H9 (cell line): ENCODE data around the gene ZNRF3. TPM values are rescaled to one million over a fixed set of nuclear protein-coding genes. Genes with fewer than 3 reads are reported as not detected.

Experiments
- DNase-seq: peaks from one replicate; pipeline ENCODE4 v3.0.0-alpha.2; 2017
- H2AFZ ChIP-seq: one replicate; pipeline ENCODE4 v1.6.1; 2013; ENCODE audit warnings: mild to moderate bottlenecking, low read length, control low read depth, moderate library complexity
- H2AK5ac ChIP-seq: 2 replicates; pipeline ENCODE4 v1.6.1; 2013; ENCODE audit warnings: low read length, control low read depth, mixed read lengths; ENCODE audit not compliant: insufficient read length
- H2BK120ac ChIP-seq: one replicate; pipeline ENCODE4 v1.6.1; 2013; ENCODE audit warnings: low read depth, mild to moderate bottlenecking, low read length, control low read depth, inconsistent platforms; ENCODE audit not compliant: poor library complexity, severe bottlenecking
- H2BK12ac ChIP-seq: 2 replicates; pipeline ENCODE4 v1.6.1; 2013; ENCODE audit warnings: low read length, control low read depth, mixed read lengths, low read depth; ENCODE audit not compliant: insufficient read length
- H2BK15ac ChIP-seq: 2 replicates; pipeline ENCODE4 v1.6.1; 2013; ENCODE audit warnings: low read depth, low read length, control low read depth
- H2BK20ac ChIP-seq: one replicate; pipeline ENCODE4 v1.6.1; 2013; ENCODE audit warnings: low read depth, mild to moderate bottlenecking, low read length, control low read depth, inconsistent platforms; ENCODE audit not compliant: poor library complexity, severe bottlenecking
- H2BK5ac ChIP-seq: 2 replicates; pipeline ENCODE4 v1.6.1; 2013; ENCODE audit warnings: low read length, control low read depth, mixed read lengths; ENCODE audit not compliant: insufficient read length
- H3K14ac ChIP-seq: 2 replicates; pipeline ENCODE4 v1.6.1; 2013; ENCODE audit warnings: low read length, control low read depth; ENCODE audit not compliant: insufficient read depth
- H3K18ac ChIP-seq: 2 replicates; pipeline ENCODE4 v1.6.1; 2013; ENCODE audit warnings: low read depth, mild to moderate bottlenecking, mixed read lengths, low read length, control low read depth; ENCODE audit not compliant: insufficient read length
- H3K23ac ChIP-seq: 2 replicates; pipeline ENCODE4 v1.6.1; 2013; ENCODE audit warnings: low read length, control low read depth, mixed read lengths, low read depth; ENCODE audit not compliant: insufficient read length
- H3K23me2 ChIP-seq: 2 replicates; pipeline ENCODE4 v1.6.1; 2013; ENCODE audit warnings: low read depth, mild to moderate bottlenecking, mixed read lengths, low read length, control low read depth; ENCODE audit not compliant: insufficient read length, poor library complexity, severe bottlenecking
- H3K27ac ChIP-seq: 2 replicates; pipeline ENCODE4 v1.5.1; 2013; ENCODE audit warnings: low read length, control low read depth, mixed read lengths, low read depth; ENCODE audit not compliant: insufficient read length
- H3K27me3 ChIP-seq: 2 replicates; pipeline ENCODE4 v1.6.1; 2013; ENCODE audit warnings: low read length, control low read depth, inconsistent platforms; ENCODE audit not compliant: insufficient read depth
- H3K4ac ChIP-seq: 2 replicates; pipeline ENCODE4 v1.6.1; 2013; ENCODE audit warnings: low read depth, mild to moderate bottlenecking, control low read depth, inconsistent platforms, low read length, moderate library complexity
- H3K4me1 ChIP-seq: 2 replicates; pipeline ENCODE4 v1.6.1; 2013; ENCODE audit warnings: low read length, control low read depth, inconsistent platforms; ENCODE audit not compliant: insufficient read depth
- H3K4me2 ChIP-seq: 2 replicates; pipeline ENCODE4 v1.6.1; 2013; ENCODE audit warnings: low read length, control low read depth, mixed read lengths; ENCODE audit not compliant: insufficient read length, insufficient read depth
- H3K56ac ChIP-seq: 2 replicates; pipeline ENCODE4 v1.6.1; 2013; ENCODE audit warnings: low read depth, mild to moderate bottlenecking, mixed read lengths, low read length, control low read depth; ENCODE audit not compliant: insufficient read length
- H3K79me1 ChIP-seq: 2 replicates; pipeline ENCODE4 v1.6.1; 2013; ENCODE audit warnings: low read depth, mild to moderate bottlenecking, moderate library complexity, low read length, control low read depth, inconsistent platforms; ENCODE audit not compliant: insufficient read depth, poor library complexity, severe bottlenecking
- H3K79me2 ChIP-seq: 2 replicates; pipeline ENCODE4 v1.6.1; 2013; ENCODE audit warnings: low read length, control low read depth, inconsistent platforms; ENCODE audit not compliant: insufficient read depth
- H3K9ac ChIP-seq: 2 replicates; pipeline ENCODE4 v1.6.1; 2013; ENCODE audit warnings: low read length, control low read depth, mixed read lengths; ENCODE audit not compliant: insufficient read length; ENCODE audit errors: extremely low read depth
- H3K9me3 ChIP-seq: one replicate; pipeline ENCODE4 v1.6.1; 2013; ENCODE audit warnings: low read depth, low read length, inconsistent platforms; ENCODE audit not compliant: control insufficient read depth
- H3T11ph ChIP-seq: one replicate; pipeline ENCODE4 v1.6.1; 2013; ENCODE audit warnings: mild to moderate bottlenecking, low read length, control low read depth, inconsistent platforms
- H4K20me1 ChIP-seq: one replicate; pipeline ENCODE4 v1.6.1; 2013; ENCODE audit not compliant: control insufficient read depth, insufficient read length, insufficient read depth
- H4K5ac ChIP-seq: 2 replicates; pipeline ENCODE4 v1.6.1; 2013; ENCODE audit warnings: low read depth, mild to moderate bottlenecking, mixed read lengths, low read length, control low read depth; ENCODE audit not compliant: insufficient read length
- H4K8ac ChIP-seq: replicated peaks from 2 replicates; pipeline ENCODE4 v1.6.1; 2013; ENCODE audit warnings: low read length, control low read depth, mixed read lengths, low read depth; ENCODE audit not compliant: insufficient read length
- H4K91ac ChIP-seq: 2 replicates; pipeline ENCODE4 v1.6.1; 2013; ENCODE audit warnings: low read depth, mild to moderate bottlenecking, moderate library complexity, mixed read lengths, low read length, control low read depth; ENCODE audit not compliant: insufficient read length
- H3K27ac Mint-ChIP-seq, 3 experiments: 2 replicates in 2 of 3; 3 replicates in 1 of 3; pipeline ENCODE4 v1.8.0; 2020 to 2021; ENCODE audit warnings: mixed read lengths in 3 of 3, mild to moderate bottlenecking in 1 of 3, moderate library complexity in 1 of 3
- H3K27me3 Mint-ChIP-seq: 2 replicates; pipeline ENCODE4 v1.8.0; 2021; ENCODE audit warnings: low read depth, mild to moderate bottlenecking, moderate library complexity, mixed read lengths
- H3K36me3 Mint-ChIP-seq, 3 experiments: 2 replicates in 2 of 3; 3 replicates in 1 of 3; pipeline ENCODE4 v1.8.0; 2020 to 2021; ENCODE audit warnings: low read depth in 3 of 3, mixed read lengths in 3 of 3; ENCODE audit not compliant: insufficient read depth in 1 of 3
- H3K4me1 Mint-ChIP-seq, 2 experiments: 2 replicates each; pipeline ENCODE4 v1.8.0; 2020; ENCODE audit warnings: mixed read lengths in 2 of 2
- H3K4me3 Mint-ChIP-seq, 2 experiments: 2 replicates in 1 of 2; 3 replicates in 1 of 2; pipeline ENCODE4 v1.8.0; 2020 to 2021; ENCODE audit warnings: mild to moderate bottlenecking in 2 of 2, mixed read lengths in 2 of 2, moderate library complexity in 1 of 2
- H3K9me3 Mint-ChIP-seq, 2 experiments: 2 replicates in 1 of 2; 3 replicates in 1 of 2; pipeline ENCODE4 v1.8.0; 2020; ENCODE audit warnings: mild to moderate bottlenecking in 2 of 2, mixed read lengths in 2 of 2, moderate library complexity in 1 of 2
- CTCF ChIP-seq: fragments of 200-600 bp; sonication (generic); conservative IDR thresholded peaks from 3 replicates; pipeline ENCODE4 v1.8.0; 2021; ENCODE audit warnings: antibody characterized with exemption, mild to moderate bottlenecking
- WGBS: extraction: QIAGEN DNeasy Blood & Tissue Kit; methylation state at CpG from one replicate; pipeline ENCODE4 v1.1.7; 2013; ENCODE audit warnings: missing lambda C conversion rate, low lambda C conversion rate, mixed read lengths; ENCODE audit not compliant: insufficient read length; ENCODE audit errors: extremely low coverage; 5-methylcytosine and 5-hydroxymethylcytosine counted together
- total RNA-seq: library from RNA; stranded (reverse); gene quantifications from 2 replicates; pipeline ENCODE4 v1.2.1, GENCODE V29; 2021

The ZNRF3 gene
- total RNA-seq, 1 experiment from 2014 or later, result 20.6 TPM

DNA sequence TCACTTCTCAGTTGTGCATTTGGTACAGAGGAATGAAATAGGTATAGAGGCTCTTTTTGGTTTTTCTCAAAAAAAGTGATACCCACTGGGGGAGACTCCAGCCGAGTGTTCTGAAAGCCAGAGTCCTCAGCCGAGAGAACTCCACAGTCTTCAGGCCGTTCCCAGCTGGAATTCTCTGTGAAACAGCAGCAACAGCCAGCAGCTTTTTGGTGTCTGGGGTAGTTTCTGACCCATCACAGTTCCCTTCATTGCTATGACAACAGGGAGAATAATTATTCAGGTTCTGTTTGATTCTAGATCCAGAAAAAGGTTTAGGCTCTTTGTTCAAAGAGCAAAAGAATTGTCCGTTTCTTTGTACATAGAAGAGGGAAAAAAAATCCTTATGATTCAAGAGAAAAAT, 93.7 kb downstream of the ZNRF3 start:
- Histone ChIP-seq H3K79me2 (peaks cover 7% of the 10 kb centered on the region; the same call in 1 of the 2 replicates), H3K9ac (no peak overlapping the region), H3K23me2 (no peaks in the 10 kb centered on the region), H2AK5ac (no peak overlapping the region), H4K8ac (no peak overlapping the region), H2BK15ac (no peak overlapping the region), H3T11ph (no peak overlapping the region), H4K5ac (no peak overlapping the region), H3K4ac (no peak overlapping the region), H4K91ac (no peak overlapping the region), H4K20me1 (no peaks in the 10 kb centered on the region), H3K79me1 (no peaks in the 10 kb centered on the region), H3K18ac (no peak overlapping the region), H2BK20ac (no peak overlapping the region), H2AFZ (no peak overlapping the region), H3K9me3 (no peaks in the 10 kb centered on the region), H3K23ac (no peak overlapping the region), H3K4me2 (no peak overlapping the region), H2BK12ac (no peak overlapping the region), H2BK5ac (no peak overlapping the region), H3K56ac (no peak overlapping the region), H3K27me3 (no peaks in the 10 kb centered on the region), H3K4me1 (peaks cover 12% of the 10 kb centered on the region; the same call in 1 of the 2 replicates), H3K14ac (peak overlapping the region; percentile 66; the same call in 1 of the 2 replicates), H3K27ac (no peak overlapping the region), H2BK120ac (no peak overlapping the region)
- Mint-ChIP-seq H3K4me1 (peaks cover 39 to 40% of the 10 kb centered on the region in 2 experiments), H3K4me3 (no peak overlapping the region), H3K27me3 (no peaks in the 10 kb centered on the region), H3K9me3 (no peaks in the 10 kb centered on the region), H3K36me3 (peaks cover 0 to 4% (median 0%) of the 10 kb centered on the region in 3 experiments; a peak in 1 of 7 replicates), H3K27ac (peak overlapping the region in 2 of 3 experiments; percentile 47 to 83; a peak in 1 of 7 replicates)
- TF ChIP-seq CTCF, result no peak
- DNase-seq, result no peak
- WGBS, result no CpG with 5 or more reads among the region's 4 CpGs
